T1000 (cell line): ENCODE data around the gene FAM120AOS.

Source experiments
- DNase-seq: peaks from one replicate; lab custom pipeline; 2025; ENCODE audit warnings: mixed read lengths; lab: John Stamatoyannopoulos, UW

FAM120AOS gene

GRCh38 chr9:93437996-93438395, 15.4 kb downstream of the FAM120AOS start:
- no peak for DNase-seq

GRCh38 chr9:93436655-93437407, 16.6 kb downstream of the FAM120AOS start:
- DNase-seq, result no peak

GRCh38 chr9:93436218-93436617, 17.2 kb downstream of the FAM120AOS start:
- DNase-seq, result no peak

- DNase-seq, result no peak
Observed at GRCh38 chr9:93435386-93435785, 18.0 kb downstream of the FAM120AOS start.

- no peak for DNase-seq
Observed at GRCh38 chr9:93434056-93434455, 19.3 kb downstream of the FAM120AOS start.

GRCh38 chr9:93432964-93433363, 20.4 kb downstream of the FAM120AOS start:
- no peak for DNase-seq

- DNase-seq, result no peak
Observed at GRCh38 chr9:93431539-93432105, 21.8 kb downstream of the FAM120AOS start.

- no peak for DNase-seq
Observed at GRCh38 chr9:93427655-93428379, 25.6 kb downstream of the FAM120AOS start.

GRCh38 chr9:93422977-93423616, 30.3 kb downstream of the FAM120AOS start:
- DNase-seq, result no peak

- no peak for DNase-seq
Observed at GRCh38 chr9:93419023-93419422, 34.4 kb downstream of the FAM120AOS start.

GRCh38 chr9:93417538-93417937, 35.8 kb downstream of the FAM120AOS start:
- DNase-seq, result no peak

GRCh38 chr9:93416530-93417235, 36.7 kb downstream of the FAM120AOS start:
- no peak for DNase-seq

- DNase-seq, result no peak
Observed at GRCh38 chr9:93415176-93415690, 38.1 kb downstream of the FAM120AOS start.

GRCh38 chr9:93413530-93413929, 39.9 kb downstream of the FAM120AOS start:
- DNase-seq, result no peak

GRCh38 chr9:93406371-93406770, 47.0 kb downstream of the FAM120AOS start:
- DNase-seq, result no peak

- no peak for DNase-seq
Observed at GRCh38 chr9:93398471-93398870, 54.9 kb downstream of the FAM120AOS start.

- DNase-seq, result no peak
Observed at GRCh38 chr9:93397661-93398373, 55.6 kb downstream of the FAM120AOS start.
